Fibroblast of the aortic adventitia (primary cell): ENCODE measurements around the gene CPEB4. TPM values are rescaled to one million over a fixed set of nuclear protein-coding genes. Genes with fewer than 3 reads are reported as not detected.

Experiments
- DNase-seq: peaks from one replicate; pipeline ENCODE4 v3.0.0-alpha.2; 2010; ENCODE audit warnings: low read depth
- H3K4me3 ChIP-seq: 2 replicates; pipeline ENCODE4 v1.5.1; 2011; ENCODE audit warnings: low read depth, mild to moderate bottlenecking, control low read depth, low read length, moderate library complexity
- total RNA-seq: library from RNA; depleted of rRNA; stranded (reverse); fragments of >200 nt; gene quantifications from 2 replicates; pipeline ENCODE4 v1.2.3, GENCODE V29; 2012; ENCODE audit warnings: low replicate concordance
- TF ChIP-seq, protein P1 (sequence below): IDR thresholded peaks from 2 replicates; pipeline ENCODE4 v1.5.1; 2011; ENCODE audit warnings: mild to moderate bottlenecking, low read length, control low read depth, inconsistent platforms; ENCODE audit not compliant: insufficient read depth

CPEB4 gene
- total RNA-seq, 1 donor = 24.4 TPM

DNA sequence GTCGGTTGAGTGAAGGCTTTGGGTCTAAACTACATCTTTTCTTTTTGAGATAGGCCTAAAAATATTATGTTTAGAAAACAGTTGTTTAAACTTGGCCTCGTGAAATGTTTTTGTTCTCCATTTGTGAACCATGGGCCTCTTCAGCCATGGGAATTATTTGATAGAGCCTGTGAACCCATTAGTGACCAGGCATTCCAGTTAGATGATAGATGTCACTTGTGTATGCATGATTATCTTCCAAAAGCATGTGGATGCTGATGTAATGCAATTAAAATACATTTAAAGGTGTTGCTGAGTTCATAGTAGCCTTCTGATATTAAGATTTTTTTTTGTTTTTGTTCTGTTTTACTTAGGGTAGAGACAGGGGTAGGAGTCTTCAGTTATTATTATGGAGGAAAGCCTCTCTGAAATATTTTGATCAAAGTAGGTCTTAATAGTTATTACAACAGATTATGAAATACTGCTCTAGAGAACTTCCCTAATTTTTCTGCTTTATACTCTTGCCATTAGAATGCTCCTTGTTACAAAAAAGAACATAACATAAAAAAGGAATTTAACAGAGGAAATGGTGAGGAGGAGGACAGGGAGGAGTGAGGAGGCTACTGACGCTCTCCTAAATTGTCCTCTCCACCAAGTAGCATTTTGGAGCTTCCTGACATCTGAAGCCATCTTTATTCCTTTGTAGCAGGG, 32.9 kb downstream of the CPEB4 start:
- no peak overlapping the region for H3K4me3 ChIP-seq
- no peak for DNase-seq
- TF ChIP-seq, protein P1, sequence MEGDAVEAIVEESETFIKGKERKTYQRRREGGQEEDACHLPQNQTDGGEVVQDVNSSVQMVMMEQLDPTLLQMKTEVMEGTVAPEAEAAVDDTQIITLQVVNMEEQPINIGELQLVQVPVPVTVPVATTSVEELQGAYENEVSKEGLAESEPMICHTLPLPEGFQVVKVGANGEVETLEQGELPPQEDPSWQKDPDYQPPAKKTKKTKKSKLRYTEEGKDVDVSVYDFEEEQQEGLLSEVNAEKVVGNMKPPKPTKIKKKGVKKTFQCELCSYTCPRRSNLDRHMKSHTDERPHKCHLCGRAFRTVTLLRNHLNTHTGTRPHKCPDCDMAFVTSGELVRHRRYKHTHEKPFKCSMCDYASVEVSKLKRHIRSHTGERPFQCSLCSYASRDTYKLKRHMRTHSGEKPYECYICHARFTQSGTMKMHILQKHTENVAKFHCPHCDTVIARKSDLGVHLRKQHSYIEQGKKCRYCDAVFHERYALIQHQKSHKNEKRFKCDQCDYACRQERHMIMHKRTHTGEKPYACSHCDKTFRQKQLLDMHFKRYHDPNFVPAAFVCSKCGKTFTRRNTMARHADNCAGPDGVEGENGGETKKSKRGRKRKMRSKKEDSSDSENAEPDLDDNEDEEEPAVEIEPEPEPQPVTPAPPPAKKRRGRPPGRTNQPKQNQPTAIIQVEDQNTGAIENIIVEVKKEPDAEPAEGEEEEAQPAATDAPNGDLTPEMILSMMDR = no peak

- no peak overlapping the region for H3K4me3 ChIP-seq
- no peak for DNase-seq
- TF ChIP-seq, protein P1 = no peak
Measured at GRCh38 chr5:173922527-173922926, 34.4 kb downstream of the CPEB4 start.

GRCh38 chr5:173923218-173924095, 35.3 kb downstream of the CPEB4 start:
- TF ChIP-seq, protein P1 = no peak
- H3K4me3 ChIP-seq = no peak overlapping the region
- peak; percentile 39 for DNase-seq

DNA sequence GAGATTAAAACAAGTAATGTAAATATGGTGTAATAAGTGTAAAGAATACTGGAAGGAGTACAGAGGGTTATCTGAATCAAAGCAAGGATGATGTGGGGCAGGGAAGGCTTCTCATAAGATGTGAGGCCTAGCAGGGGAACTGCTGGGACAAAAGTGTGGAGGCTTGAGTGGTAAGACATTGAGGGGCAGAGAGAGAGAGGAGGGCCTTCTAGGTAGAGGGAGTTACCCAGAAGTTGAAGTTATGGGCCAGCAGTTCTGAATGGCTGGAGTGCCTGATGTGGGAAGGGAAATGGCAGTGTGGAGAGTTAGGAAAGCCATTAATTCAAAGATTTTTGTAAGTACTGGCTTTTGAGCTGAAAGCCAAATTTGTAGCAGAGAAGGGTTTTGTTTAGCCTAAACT, 36.8 kb downstream of the CPEB4 start:
- no peak for DNase-seq
- H3K4me3 ChIP-seq = no peak overlapping the region
- TF ChIP-seq, protein P1 = no peak

- TF ChIP-seq, protein P1 = peak; percentile 55
- DNase-seq = peak; percentile 43
- H3K4me3 ChIP-seq = no peak overlapping the region
Measured at GRCh38 chr5:173925449-173926071, 37.4 kb downstream of the CPEB4 start.

DNA sequence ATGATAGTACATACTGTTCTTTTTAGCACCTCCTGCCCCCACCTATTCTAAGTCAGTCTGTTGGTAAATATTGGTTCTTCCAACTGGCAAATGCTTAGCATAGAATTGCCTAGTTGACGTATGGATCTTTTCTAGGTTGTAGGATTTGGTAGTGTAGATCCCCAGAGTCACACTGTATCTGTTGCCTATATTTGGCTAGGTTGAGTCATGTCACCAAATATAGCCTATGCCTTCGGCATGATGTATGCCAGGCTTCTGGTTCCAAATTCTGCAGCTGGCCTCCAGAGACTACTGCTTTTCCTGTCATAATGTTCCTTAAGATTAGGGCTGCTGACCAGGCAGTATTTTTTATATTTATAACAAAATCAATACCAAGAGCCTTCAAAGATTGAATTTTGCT, 38.2 kb downstream of the CPEB4 start:
- DNase-seq = peak; percentile 51
- no peak overlapping the region for H3K4me3 ChIP-seq
- TF ChIP-seq, protein P1 = no peak
